Measurements from ENCODE around the gene NKPD1.

GRCh38 chr19:45123440-45123850 lies 37.3 kb downstream of the NKPD1 start:
- no peak for TF ChIP-seq EP300 (IDR thresholded peaks at IDR 0.05; ENCODE audit: borderline replicate concordance in 1 of 2, low read depth in 1 of 2, low read length in 1 of 2)
- no peak for TF ChIP-seq RAD21 (IDR thresholded peaks at IDR 0.05; ENCODE audit: low read length)
- no peak for TF ChIP-seq FOSL2 (IDR thresholded peaks at IDR 0.05; ENCODE audit: borderline replicate concordance, low read depth)
